Activated CD8-positive, alpha-beta T cell treated with anti-CD3 and anti-CD28 coated beads for 36 hours (primary cell): ENCODE data around the gene SPSB2. TPM values are rescaled to one million over a fixed set of nuclear protein-coding genes. Genes with fewer than 3 reads are reported as not detected.

ENCODE experiments used
- ATAC-seq: fragments of 200-7000 bp; cut with Tn5 transposase; one replicate; pipeline ENCODE4 v1.10.0; 2021; ENCODE audit warnings: mild to moderate bottlenecking, moderate library complexity
- CTCF ChIA-PET: fragments of 350-600 bp; sonication (Branson Sonifier 250); formaldehyde crosslinking; loops from one replicate; lab custom pipeline; 2021; ENCODE audit warnings: antibody characterized with exemption; lab: Charles Lee
- POLR2A ChIA-PET: fragments of 350-600 bp; sonication (Branson Sonifier 250); formaldehyde crosslinking; loops from one replicate; lab custom pipeline; 2021; ENCODE audit warnings: antibody characterized with exemption; lab: Charles Lee
- DNase-seq: peaks from one replicate; pipeline ENCODE4 v3.0.0-alpha.2; 2020
- H3K27ac Mint-ChIP-seq: one replicate; pipeline ENCODE4 v1.8.0; 2021; ENCODE audit warnings: mild to moderate bottlenecking, mixed read lengths
- H3K27me3 Mint-ChIP-seq: one replicate; pipeline ENCODE4 v1.8.0; 2021; ENCODE audit warnings: mixed read lengths
- H3K36me3 Mint-ChIP-seq: one replicate; pipeline ENCODE4 v1.8.0; 2021; ENCODE audit warnings: low read depth, mixed read lengths
- H3K4me1 Mint-ChIP-seq: one replicate; pipeline ENCODE4 v1.8.0; 2021; ENCODE audit warnings: low read depth, mixed read lengths
- H3K4me3 Mint-ChIP-seq: one replicate; pipeline ENCODE4 v1.8.0; 2021; ENCODE audit warnings: mild to moderate bottlenecking, moderate library complexity, mixed read lengths
- H3K9me3 Mint-ChIP-seq: one replicate; pipeline ENCODE4 v1.8.0; 2021; ENCODE audit warnings: mixed read lengths
- intact Hi-C: fragments of 100-400 bp; cut with micrococcal nuclease; formaldehyde crosslinking; loops from one replicate; pipeline ENCODE4 v1.10.0; 2022
- total RNA-seq, 2 experiments: library from RNA; stranded (reverse); gene quantifications; one replicate each; pipeline ENCODE4 v1.2.3, GENCODE V29; 2021
- TF ChIP-seq, protein P1 (sequence below): fragments of 200-600 bp; IDR thresholded peaks from one replicate; pipeline ENCODE4 v1.8.0; 2022; ENCODE audit warnings: antibody characterized with exemption, mild to moderate bottlenecking

SPSB2 gene
- total RNA-seq, 2 experiments from 2014 or later, result 2.2 to 2.6 TPM

DNA sequence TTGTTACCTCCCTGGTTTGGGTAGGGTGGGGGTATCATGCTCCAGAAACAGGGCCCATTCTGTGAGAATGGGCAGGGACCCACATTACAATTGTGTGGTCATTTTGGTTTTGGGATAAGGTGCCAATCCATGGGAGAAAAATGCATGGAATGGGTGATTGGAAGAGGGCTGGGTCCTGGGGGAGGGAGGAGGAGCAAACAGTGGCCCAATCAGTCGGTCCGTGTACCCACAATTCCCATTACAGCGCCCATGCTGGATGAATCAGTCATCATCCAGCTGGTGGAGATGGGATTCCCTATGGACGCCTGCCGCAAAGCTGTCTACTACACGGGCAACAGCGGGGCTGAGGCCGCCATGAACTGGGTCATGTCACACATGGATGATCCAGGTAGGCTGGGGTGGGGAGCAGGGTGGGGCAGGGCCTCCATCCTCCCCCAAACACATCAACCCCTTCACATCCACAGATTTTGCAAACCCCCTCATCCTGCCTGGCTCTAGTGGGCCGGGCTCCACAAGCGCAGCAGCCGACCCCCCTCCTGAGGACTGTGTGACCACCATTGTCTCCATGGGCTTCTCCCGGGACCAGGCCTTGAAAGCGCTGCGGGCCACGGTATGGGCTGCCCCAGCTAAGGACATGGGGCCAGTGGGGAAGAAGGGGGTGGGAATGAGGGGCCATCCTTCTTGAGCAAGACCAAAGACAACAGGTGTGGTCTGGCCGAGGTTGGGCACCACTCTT lies 9.3 kb downstream of the SPSB2 start:
- Mint-ChIP-seq H3K9me3 (no peaks in the 10 kb centered on the region), H3K27ac (no peak overlapping the region), H3K36me3 (peaks cover 64% of the 10 kb centered on the region), H3K4me3 (no peak overlapping the region), H3K4me1 (peaks cover 20% of the 10 kb centered on the region), H3K27me3 (no peaks in the 10 kb centered on the region)
- ATAC-seq, result no peak
- intact Hi-C loops, result no loop called here
- CTCF ChIA-PET, result interaction anchor here (1.0 to 9.5 kb wide), 2 partner anchors 10 to 11 kb away, joined by 3 to 124 read pairs; partner anchors contain the start of genes CDCA3 and USP5
- no peak for DNase-seq
- POLR2A ChIA-PET, result interaction anchor here (0.7 to 13.0 kb wide), 4 partner anchors 9 to 103 kb away, joined by 3 to 218 read pairs (median 6); partner anchors contain the start of genes C12orf57, CDCA3, RNU7-1 and SPSB2
- TF ChIP-seq, protein P1, sequence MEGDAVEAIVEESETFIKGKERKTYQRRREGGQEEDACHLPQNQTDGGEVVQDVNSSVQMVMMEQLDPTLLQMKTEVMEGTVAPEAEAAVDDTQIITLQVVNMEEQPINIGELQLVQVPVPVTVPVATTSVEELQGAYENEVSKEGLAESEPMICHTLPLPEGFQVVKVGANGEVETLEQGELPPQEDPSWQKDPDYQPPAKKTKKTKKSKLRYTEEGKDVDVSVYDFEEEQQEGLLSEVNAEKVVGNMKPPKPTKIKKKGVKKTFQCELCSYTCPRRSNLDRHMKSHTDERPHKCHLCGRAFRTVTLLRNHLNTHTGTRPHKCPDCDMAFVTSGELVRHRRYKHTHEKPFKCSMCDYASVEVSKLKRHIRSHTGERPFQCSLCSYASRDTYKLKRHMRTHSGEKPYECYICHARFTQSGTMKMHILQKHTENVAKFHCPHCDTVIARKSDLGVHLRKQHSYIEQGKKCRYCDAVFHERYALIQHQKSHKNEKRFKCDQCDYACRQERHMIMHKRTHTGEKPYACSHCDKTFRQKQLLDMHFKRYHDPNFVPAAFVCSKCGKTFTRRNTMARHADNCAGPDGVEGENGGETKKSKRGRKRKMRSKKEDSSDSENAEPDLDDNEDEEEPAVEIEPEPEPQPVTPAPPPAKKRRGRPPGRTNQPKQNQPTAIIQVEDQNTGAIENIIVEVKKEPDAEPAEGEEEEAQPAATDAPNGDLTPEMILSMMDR, result no peak

DNA sequence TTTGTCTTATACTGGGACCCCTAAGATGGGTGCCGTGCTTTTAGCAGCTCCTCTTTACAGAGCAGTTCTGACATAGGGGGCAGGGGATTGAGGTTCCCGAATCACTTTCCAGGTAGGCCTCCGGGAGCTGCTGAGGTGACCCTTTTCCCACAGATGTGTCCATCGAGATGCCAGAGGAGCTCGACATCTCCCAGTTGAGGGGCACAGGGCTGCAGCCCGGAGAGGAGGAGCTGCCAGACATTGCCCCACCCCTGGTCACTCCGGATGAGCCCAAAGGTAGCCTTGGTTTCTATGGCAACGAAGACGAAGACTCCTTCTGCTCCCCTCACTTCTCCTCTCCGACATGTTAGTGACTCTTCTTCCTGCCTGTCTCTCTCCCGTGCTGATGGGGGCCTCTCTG lies 10.1 kb downstream of the SPSB2 start:
- Mint-ChIP-seq H3K9me3 (no peaks in the 10 kb centered on the region), H3K27me3 (no peaks in the 10 kb centered on the region), H3K4me1 (peaks cover 18% of the 10 kb centered on the region), H3K4me3 (no peak overlapping the region), H3K27ac (no peak overlapping the region), H3K36me3 (peaks cover 60% of the 10 kb centered on the region)
- TF ChIP-seq, protein P1, result no peak
- ATAC-seq (no peak), DNase-seq (no peak)
- CTCF ChIA-PET, result interaction anchor here (1.0 to 1.2 kb wide), 2 partner anchors 9 to 11 kb away, joined by 3 read pairs; partner anchors contain the start of gene USP5
- intact Hi-C loops, result no loop called here
- POLR2A ChIA-PET, result interaction anchor here (0.7 to 13.0 kb wide), 3 partner anchors 10 to 102 kb away, joined by 3 to 218 read pairs (median 9); partner anchors contain the start of genes CDCA3, SPSB2 and USP5

DNA sequence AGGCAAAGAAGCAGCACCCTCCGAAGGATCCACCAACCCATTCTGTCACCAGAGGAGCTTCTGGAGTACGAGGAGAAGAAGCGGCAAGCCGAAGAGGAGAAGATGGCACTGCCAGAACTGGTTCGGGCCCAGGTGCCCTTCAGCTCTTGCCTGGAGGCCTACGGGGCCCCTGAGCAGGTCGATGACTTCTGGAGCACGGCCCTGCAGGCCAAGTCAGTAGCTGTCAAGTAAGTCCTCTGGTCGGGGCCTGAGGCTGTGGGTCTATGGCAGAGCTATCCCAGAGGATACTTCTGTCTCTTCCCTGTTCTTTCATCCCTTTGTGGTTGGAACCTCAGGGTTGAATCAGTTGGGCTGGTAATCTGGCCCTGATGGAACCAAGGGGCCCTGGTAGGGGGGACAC lies 11.7 kb downstream of the SPSB2 start:
- intact Hi-C loops, result no loop called here
- H3K4me3 Mint-ChIP-seq, result no peak overlapping the region
- POLR2A ChIA-PET, result interaction anchor here (1.1 to 2.1 kb wide), 3 partner anchors 9 to 61 kb away, joined by 3 to 11 read pairs (median 6); partner anchors contain the start of genes SPSB2 and USP5
- H3K27ac Mint-ChIP-seq, result no peak overlapping the region
- peaks cover 10% of the 10 kb centered on the region for H3K4me1 Mint-ChIP-seq
- CTCF ChIA-PET, result interaction anchor here (0.8 to 1.0 kb wide), 3 partner anchors 8 to 12 kb away, joined by 3 to 5 read pairs (median 4); partner anchors contain the start of gene SPSB2
- no peaks in the 10 kb centered on the region for H3K9me3 Mint-ChIP-seq
- ATAC-seq (no peak), DNase-seq (no peak)
- TF ChIP-seq, protein P1, result no peak
- H3K27me3 Mint-ChIP-seq, result no peaks in the 10 kb centered on the region
- peaks cover 65% of the 10 kb centered on the region for H3K36me3 Mint-ChIP-seq

DNA sequence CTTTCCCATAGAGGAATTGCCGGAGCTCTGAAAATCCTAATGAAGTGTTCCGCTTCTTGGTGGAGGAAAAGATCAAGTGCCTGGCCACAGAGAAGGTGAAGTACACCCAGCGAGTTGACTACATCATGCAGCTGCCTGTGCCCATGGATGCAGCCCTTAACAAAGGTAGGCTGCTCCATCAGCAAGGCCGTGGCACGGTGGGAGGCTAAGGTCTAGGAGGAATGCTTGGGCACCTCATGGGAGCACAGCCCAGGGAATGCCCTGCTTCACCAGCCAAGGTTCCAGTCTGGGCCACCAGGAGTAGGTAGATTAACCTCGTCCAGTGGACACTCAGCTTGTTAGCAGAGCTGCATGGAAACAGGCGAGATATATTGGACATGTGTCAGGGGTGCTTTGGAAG lies 12.2 kb downstream of the SPSB2 start:
- TF ChIP-seq, protein P1, result no peak
- H3K27me3 Mint-ChIP-seq, result no peaks in the 10 kb centered on the region
- intact Hi-C loops, result no loop called here
- H3K4me1 Mint-ChIP-seq, result peaks cover 6% of the 10 kb centered on the region
- no peak for ATAC-seq
- H3K9me3 Mint-ChIP-seq, result no peaks in the 10 kb centered on the region
- H3K36me3 Mint-ChIP-seq, result peaks cover 63% of the 10 kb centered on the region
- no peak overlapping the region for H3K4me3 Mint-ChIP-seq
- no peak overlapping the region for H3K27ac Mint-ChIP-seq
- DNase-seq, result no peak
- ChIA-PET CTCF (interaction anchor here (0.8 to 1.0 kb wide), 3 partner anchors 8 to 12 kb away, joined by 3 to 5 read pairs (median 4); partner anchors contain the start of gene SPSB2), POLR2A (interaction anchor here (1.5 to 2.1 kb wide), 2 partner anchors 8 to 12 kb away, joined by 6 to 11 read pairs; partner anchors contain the start of genes SPSB2 and USP5)
